GM21381 (cell line): ENCODE data around the gene ANKRD34A.
A peak's percentile ranks its signal among the peaks of the same experiment; 100 is the strongest.
"Not testable (repeated sequence)": the region's sequence is repeated elsewhere in the genome, so short reads cannot be mapped to it uniquely, and the experiment has no call there.

Source experiments
- ATAC-seq: cut with Tn5 transposase; IDR thresholded peaks from one replicate; pipeline ENCODE4 v1.9.1; 2021; ENCODE audit warnings: mild to moderate bottlenecking, moderate library complexity; ENCODE audit not compliant: unreplicated experiment

Gene ANKRD34A

DNA sequence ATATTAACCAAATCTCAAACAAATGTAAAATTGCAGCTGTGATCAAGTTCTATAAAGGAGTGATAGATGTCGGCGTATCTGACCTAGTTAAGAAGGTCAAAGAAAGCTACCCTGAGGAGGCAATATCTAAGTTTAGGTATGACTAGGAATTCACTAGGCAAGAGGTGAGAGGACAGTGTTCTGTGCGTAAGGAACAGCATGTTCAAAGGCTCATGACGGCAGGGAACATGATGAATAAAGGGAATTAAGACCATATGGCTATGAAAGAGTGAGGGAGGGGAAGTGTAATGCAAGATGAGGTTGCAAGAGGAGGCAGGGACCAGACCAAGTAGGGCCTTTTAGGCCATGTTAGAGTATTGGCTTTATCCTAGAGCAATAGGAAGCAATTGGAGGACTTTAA lies 15.2 kb downstream of the ANKRD34A start:
- ATAC-seq: no peak

DNA sequence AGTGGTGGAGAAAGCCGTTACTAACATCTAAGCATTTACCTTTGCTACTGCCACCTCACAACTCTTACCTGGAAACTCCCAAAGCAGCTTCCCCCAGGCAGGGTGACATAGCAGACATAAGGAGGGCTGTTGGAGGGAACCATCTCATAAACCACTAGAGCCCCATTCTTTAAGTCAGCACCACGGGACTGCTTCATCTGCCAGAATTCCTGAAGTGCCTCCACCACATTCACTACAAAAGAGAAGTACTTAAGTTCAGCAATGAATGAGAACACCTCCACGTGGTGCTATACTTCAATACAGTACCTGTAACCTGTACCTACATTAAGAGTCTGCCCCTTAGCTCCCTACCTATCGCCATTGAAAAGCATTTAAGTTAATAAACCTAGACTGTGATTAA lies 16.8 kb downstream of the ANKRD34A start:
- ATAC-seq: no peak

DNA sequence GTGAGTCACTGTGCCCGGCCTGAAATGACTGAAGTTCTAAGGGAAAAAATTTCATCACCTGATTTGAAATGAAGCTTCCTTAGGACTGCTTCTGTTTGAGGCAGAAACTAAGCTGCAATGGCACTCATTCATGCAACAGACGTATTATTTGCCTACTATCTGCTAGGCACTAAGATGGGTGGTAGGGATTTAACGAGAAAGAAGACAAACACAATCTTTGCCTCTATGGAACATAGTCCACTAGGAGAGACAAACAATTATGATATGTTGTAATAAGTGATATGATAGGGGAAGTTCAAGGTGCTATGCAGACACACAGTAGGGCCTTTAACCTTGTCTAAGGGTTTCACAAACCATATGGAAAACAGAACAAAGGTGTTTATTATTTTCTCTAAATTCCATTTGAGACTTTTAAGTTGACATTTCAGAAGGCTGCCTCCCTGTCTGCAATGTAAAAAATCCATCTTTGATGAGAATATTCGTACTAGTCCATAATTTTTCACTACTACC lies 17.8 kb downstream of the ANKRD34A start:
- no peak for ATAC-seq

DNA sequence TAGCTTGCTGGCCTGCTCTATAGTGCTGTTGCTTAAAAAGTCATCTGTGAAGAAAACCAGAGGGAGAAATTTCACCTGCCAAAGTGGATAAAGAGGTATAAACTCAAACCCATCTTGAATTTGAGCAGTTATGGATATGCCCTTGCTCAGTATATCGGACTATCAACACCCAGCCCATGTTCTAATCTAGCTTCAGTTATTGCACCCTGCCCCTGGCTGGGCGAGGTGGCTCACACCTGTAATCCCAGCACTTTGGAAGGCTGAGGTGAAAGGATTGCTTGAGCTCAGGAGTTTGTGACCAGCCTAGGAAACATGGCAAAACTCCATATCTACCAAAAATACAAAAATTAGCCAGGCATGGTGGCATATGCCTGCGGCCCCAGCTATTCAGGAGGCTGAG lies 19.8 kb downstream of the ANKRD34A start:
- no peak for ATAC-seq

DNA sequence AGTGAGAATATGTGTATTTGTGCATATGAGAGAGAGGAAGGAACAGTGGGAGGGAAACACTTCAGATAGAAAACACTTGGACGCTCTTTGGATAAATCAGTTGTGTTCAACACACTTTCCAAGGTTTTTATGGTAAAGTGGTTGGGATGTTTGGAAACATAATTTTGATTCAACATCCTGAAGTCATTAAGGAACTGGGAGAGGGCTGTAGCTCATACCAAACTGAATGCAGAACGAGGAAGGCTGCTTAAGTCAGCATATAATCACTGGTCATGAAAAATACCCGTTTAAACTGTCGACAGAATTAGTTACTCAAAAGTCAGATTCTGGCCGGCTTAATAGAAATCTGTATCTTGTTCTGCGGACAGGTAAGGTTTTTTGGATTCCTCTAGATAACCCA lies 21.5 kb downstream of the ANKRD34A start:
- no peak for ATAC-seq

DNA sequence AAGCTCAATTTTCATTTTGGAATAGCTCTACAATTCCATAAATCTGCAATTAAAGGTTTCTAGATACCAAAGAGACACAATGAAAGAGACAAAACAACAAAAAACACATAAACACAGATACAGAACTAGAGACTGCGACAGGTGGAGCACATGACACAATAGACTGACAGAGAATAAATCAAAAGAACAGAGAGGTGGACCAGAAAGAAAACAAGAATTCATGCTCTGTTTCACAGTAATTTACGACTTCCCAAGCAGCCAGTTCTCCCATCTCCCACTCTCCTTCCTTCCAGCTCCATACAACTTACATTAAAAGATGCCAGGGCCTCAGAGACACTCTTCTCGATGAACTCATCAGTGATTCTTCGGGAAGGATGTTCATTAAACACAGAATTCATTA lies 22.0 kb downstream of the ANKRD34A start:
- no peak for ATAC-seq

DNA sequence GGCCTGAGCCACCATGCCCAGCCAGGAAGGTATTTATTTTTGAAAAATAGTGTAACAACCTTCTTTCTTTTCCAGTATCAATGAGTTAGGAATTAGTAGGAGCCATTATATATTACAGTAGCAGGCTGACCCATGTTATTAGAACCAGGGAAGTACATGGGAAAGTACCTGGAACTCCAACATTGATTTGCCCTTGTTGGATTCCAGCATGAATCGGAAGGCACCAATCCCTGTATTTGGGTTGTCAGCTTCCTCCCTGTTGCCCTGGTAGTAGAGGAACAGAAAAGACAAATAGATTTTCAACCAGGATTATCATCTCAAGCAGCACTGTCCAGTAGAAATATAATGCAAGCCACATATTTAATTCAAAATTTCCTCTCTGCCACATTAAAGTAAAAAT lies 26.9 kb downstream of the ANKRD34A start:
- ATAC-seq: no peak

DNA sequence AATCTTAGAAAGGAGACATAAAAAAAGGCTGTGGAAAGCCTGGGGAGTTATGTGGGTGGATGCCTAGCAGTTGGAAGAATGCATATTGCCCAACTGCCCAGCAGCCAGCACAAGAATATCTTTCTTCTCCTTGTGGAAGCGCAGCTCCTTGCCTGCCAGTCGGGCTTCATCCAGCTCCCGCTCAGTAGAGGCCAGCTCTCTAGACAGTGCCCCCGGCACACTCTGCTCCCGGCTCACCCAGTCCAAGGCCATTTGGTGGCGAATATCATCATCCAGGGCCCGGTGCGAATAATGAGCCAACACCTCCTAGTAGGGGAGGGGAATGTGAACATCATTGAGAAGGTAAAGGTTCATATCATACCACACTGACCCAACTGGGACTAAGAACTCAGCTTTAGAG lies 28.1 kb downstream of the ANKRD34A start:
- ATAC-seq: no peak

DNA sequence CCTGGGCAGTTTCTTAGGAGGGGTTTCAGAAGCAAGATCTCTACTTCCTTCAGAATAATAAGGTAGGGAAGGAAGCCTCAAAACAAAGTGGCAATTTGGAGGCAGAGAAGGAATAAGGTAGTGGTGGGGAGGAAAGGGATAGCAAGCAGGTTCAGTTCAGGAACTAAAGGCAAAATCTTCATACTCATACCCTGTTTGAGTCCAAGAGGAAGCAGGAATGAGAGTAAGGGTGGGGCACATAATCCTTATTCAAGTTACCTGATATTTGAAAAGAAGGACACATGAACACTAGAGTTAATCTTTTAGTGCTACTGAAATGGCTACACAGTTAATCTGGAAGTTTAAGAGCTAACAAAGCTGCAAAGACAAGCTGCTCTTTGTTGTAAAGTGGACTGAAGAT lies 28.7 kb downstream of the ANKRD34A start:
- no peak for ATAC-seq

DNA sequence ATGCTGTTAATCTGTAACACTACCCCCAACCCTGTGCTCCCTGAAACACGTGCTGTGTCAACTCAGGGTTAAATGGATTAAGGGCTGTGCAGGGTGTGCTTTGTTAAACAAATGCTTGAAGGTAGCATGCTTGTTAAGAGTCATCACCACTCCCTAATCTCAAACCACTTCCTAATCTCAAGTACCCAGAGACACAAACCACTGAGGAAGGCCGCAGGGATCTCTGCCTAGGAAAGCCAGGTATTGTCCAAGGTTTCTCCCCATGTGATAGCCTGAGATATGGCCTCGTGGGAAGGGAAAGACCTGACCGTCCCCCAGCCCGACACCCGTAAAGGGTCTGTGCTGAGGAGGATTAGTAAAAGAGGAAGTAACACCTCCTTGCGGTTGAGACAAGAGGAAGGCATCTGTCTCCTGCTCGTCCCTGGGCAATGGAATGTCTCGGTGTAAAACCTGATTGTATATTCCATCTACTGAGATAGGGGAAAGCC lies 31.8 kb downstream of the ANKRD34A start:
- not testable (repeated sequence) for ATAC-seq

DNA sequence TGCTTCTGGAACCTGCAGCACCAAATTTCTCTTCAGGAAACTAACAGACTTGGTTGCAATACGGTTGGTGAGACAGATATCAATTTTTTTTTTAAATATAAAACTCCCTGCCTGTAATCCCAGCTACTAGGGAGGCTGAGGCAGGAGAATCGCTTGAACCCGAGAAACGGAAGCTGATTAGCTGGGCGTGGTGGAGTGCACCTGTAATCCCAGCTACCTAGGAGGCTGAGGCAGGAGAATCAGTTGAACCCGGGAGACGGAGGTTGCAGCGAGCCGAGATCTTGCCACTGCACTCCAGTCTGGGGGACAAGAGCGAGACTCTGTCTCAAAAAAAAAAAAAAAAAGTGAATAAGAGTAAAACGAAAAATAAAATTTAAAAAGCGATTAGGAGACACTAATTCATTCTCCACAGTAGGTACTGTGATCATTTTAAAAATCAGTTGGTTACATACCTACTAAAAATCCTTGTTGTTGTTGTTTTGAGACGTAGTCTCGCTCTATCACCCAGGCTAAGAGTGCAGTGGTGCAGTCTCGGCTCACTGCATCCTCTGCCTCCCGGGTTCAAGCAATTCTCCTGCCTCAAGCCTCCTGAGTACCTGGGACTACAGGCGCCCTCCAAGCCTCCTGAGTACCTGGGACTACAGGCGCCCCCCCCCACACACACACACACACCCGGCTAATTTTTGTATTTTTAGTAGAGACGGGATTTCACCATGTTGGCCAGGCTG lies 36.3 kb downstream of the ANKRD34A start:
- ATAC-seq: no peak

DNA sequence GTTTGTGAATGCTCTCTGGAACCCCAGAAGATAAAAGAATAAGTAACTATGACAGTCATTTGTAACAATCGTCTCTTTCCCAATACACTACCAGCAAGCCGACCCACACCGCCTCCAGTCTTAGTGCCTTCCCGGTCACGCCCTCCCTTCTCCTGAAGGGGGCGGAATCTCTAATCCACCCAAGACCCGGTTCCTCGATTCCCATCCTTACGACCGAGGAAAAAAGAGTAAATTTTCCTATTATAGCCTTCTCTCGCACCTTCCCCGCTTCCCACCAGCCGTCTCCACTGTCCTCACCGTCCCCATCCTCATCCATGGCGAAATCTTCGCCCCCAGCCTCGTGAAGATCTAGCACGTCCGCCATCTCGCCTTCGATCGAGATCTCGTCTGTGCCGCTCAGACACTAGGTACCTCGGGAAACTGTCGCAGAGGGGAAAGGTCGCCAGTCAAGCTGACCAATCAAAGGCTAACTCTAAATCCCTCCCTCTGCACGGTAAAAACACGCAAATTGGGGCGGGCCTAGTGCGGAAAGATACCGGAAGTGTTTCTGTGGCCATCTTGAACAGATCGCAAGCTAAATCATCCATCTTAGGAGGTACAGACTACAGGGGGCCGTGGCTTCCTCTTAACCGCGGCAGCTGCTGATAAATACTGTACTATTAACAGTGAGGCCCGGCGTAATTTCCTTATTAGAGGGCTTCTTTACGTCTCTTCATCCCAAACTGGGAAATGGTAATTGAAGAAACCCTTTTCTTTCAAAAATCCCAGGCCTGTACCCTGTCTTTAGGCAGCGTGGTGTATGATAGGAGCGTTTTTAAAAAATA lies 37.1 kb downstream of the ANKRD34A start, which contains the start of gene RBM8A:
Gene RBM8A (minus strand): TSS at position 422 of the 824 bp plus-strand sequence. CDS start 58 bp downstream, at position 364.
- ATAC-seq: peak; percentile 94

DNA sequence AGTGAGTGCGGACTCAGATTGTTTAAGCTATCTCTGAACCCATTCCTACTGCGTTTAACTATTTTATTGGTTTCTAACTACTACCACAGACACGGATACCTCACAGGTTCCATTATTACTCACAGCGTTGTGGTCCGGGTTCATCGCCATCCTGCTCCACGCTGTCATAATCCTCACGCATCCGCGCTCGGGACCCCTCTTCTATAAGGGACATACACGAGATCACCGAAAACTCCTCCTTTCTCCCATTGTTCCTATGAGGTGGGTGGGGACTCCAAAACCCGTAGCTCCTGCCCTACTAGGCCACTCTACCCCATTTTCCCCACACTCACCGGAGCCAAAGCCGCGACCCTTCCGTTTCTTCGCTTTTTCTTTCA lies 37.7 kb downstream of the ANKRD34A start:
- peak; percentile 4 for ATAC-seq

DNA sequence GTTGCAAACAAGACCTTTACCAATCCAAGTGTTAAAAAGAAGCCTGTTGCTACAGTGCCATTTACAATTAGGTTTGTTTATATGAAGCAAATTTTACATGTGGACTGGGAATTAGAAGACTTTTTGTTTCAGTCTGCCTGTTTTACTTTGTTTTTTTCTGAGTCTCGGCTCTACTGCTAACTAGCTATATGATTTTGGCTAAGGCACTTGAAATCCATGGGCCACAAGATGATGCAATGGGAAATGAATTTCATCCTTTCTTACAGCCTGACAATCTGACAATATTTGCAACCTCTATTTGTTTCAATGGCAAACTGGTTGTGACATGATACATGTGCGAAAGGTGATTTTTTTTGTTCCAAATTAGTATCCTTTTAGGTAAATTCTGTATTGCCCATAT lies 42.1 kb downstream of the ANKRD34A start:
- no peak for ATAC-seq

DNA sequence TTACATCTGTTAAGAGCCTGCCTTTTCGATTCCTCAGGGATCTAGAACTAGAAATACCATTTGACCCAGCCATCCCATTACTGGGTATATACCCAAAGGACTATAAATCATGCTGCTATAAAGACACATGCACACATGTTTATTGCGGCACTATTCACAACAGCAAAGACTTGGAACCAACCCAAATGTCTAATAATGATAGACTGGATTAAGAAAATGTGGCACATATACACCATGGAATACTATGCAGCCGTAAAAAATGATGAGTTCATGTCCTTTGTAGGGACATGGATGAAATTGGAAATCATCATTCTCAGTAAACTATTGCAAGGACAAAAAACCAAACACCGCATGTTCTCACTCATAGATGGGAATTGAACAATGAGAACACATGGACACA lies 44.1 kb downstream of the ANKRD34A start:
- not testable (repeated sequence) for ATAC-seq

DNA sequence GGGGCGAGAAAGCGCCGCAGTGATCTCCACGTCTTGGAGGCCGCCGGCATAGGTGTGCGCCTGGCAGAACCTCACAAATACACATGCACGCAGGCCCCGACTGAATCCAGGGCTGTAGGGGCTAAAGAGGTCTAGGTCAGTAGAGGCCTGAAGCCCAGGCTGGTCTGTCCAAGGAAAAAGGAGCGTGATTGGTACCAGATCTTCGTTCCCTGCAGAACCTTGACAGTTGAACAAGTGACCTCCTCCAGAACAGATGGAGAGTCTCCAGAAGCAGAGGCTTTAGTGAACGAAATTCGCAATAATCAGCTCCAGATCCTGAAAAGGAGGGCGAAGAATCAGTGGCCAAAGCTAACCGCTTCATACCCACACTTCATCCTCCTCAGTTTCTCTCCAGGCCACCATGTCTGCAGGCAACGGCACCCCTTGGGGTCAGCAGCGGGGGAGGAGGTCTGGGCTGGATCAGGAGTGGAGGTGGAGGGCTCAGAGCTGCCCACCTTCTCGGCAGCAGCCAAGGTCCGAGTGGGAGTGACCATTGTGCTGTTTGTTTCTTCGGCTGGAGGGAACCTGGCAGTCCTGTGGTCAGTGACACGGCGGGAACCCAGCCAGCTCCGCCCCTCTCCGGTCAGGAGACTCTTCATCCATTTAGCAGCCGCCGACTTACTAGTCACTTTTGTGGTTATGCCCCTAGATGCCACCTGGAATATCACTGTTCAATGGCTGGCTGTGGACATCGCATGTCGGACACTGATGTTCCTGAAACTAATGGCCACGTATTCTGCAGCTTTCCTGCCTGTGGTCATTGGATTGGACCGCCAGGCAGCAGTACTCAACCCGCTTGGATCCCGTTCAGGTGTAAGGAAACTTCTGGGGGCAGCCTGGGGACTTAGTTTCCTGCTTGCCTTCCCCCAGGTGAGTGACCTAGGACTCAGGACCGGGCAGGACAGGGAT lies 45.1 kb downstream of the ANKRD34A start:
- peak; percentile 12 for ATAC-seq

DNA sequence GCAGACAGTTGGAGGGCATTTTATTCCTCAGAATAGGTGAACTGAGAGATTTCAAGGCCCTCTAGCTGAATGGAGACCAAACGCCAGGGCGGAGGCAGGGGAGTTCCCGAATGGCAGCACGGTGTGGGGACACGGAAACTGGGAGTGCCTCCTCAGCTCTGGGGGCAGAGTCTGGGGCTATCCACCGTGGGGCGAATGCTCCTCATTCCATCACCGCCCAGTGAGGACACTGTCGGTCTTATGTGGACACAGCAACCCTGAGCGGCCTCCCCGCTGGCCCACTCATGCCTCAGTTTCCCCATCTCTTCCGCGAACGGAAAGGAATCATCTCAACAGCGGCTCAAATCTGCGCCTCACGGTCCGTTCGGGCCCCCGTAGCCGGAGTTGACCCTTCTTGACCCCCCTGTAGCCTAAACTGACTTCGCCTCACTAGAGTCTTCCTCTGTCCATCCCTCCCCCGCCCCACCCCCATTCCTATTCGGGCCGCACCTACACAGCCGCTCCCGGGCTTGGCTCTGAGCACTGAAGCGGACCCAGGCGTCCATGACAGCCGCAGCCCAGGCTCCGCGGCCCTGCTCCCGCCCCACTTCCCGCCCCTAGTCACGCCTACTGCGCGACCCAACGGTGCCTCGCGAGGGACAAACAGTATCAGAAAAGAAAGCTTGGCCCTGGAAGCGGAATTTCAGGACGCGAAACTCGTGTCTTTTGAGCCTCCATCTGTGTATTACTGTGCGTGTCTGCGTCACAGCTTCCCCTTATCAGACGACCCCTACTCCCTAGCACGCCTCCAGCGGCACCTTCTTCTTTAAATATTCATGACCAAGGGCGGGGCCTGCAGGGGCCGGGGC lies 46.0 kb downstream of the ANKRD34A start, which contains the start of gene PEX11B:
Gene PEX11B (minus strand): TSS at position 574 of the 848 bp plus-strand sequence. CDS start 29 bp downstream, at position 545.
- peak; percentile 82 for ATAC-seq

DNA sequence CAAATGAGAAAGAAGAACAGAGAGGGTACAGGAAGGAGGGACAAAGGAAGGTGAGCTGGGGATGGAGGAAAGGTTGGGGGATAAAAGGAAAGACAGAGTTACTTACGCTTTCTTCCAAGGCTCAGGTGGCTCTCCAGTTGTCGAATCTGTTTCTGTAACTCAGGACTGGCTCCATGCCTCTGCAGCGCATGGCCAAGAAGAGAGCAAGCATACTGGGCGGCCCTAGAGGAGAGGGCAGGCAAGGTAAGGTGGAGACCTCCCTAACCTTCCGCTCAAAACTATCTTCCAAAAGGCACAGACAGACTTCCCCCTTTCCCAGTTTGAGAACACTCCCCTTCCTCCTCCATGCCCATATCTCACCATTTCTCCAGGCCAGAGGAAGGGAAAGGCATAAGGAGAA lies 46.8 kb downstream of the ANKRD34A start:
- no peak for ATAC-seq

DNA sequence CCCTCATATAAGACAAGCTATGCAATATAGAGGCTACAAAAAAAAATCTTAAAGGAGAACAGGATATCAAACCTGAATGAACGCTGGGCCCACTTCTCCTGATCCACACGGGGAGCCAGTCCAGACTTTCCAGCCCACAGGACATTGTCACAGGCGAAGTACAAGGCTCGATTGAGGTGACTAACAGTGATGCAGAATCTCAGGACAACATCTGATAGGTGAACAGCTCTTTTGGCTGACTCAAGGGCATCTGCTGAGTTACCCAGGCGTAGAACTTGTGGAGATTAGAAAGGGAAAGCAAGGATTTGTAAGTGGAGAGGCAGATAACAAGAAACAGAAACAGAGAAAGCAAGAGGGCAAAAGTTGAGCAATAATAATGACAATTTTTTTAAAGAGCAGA lies 47.6 kb downstream of the ANKRD34A start:
- ATAC-seq: no peak
